GM19452 (cell line): Measurements from ENCODE around the gene SCAND1.

Source experiments
- ATAC-seq: cut with Tn5 transposase; IDR thresholded peaks from one replicate; pipeline ENCODE4 v1.9.1; 2021; ENCODE audit not compliant: unreplicated experiment

The SCAND1 gene

GRCh38 chr20:35908007-35908406, 46.3 kb downstream of the SCAND1 start:
- no peak for ATAC-seq

GRCh38 chr20:35907017-35907701, 47.1 kb downstream of the SCAND1 start:
- no peak for ATAC-seq

- ATAC-seq, result no peak
These were observed 49.2 kb downstream of the SCAND1 start for GRCh38 chr20:35904982-35905663.

GRCh38 chr20:35903843-35904242, 50.5 kb downstream of the SCAND1 start:
- ATAC-seq, result no peak
